HepG2 (cell line): ENCODE data around the gene MYH9.

ENCODE experiments used
- EEA1 ChIP-seq: sonication (generic); formaldehyde crosslinking; IDR thresholded peaks from 2 replicates; pipeline ENCODE4 v1.5.1; 2020; ENCODE audit warnings: mild to moderate bottlenecking, missing genetic modification reagents, borderline replicate concordance
- MAFK ChIP-seq, 2 experiments: IDR thresholded peaks in 1 of 2; conservative IDR thresholded peaks in 1 of 2; 2 replicates each; pipeline ENCODE4 v1.6.1; 2011; ENCODE audit warnings: improper control_type of control experiment in 2 of 2, low read length in 2 of 2
- NFE2L1 ChIP-seq: sonication (generic); formaldehyde crosslinking; IDR thresholded peaks from 2 replicates; pipeline ENCODE4 v1.4.0; 2020; ENCODE audit warnings: missing genetic modification reagents, mild to moderate bottlenecking, borderline replicate concordance
- POLR2A ChIP-seq, 2 experiments: IDR thresholded peaks; 2 replicates each; pipeline ENCODE4 v1.6.1; 2011; ENCODE audit warnings: low read depth in 2 of 2, low read length in 2 of 2, mild to moderate bottlenecking in 1 of 2, moderate library complexity in 1 of 2; ENCODE audit not compliant: insufficient read depth in 1 of 2
- POLR2AphosphoS5 ChIP-seq: IDR thresholded peaks from 2 replicates; pipeline ENCODE4 v1.6.1; 2012; ENCODE audit warnings: low read depth, low read length
- SUZ12 ChIP-seq: fragments of 150-350 bp; IDR thresholded peaks from 2 replicates; pipeline ENCODE4 v1.6.1; 2014; ENCODE audit warnings: low read depth, low read length
- TF ChIP-seq, protein P1 (sequence below): sonication (generic); formaldehyde crosslinking; IDR thresholded peaks from 2 replicates; pipeline ENCODE4 v1.5.0; 2020; ENCODE audit warnings: mild to moderate bottlenecking, missing genetic modification reagents

DNA sequence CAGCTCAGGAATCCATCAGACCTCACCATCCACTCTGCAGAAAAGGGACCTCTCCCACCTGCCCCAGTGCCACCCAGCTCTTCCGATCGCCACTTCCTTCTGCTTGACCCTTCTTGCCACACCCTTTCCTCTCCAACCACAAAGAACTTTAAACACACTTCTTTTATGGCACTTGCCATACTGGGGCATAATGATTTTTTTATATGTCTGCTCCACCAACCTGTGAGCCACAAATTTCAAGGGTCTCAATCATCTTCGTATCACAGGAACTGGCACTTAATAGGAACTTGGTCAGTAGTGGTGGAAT is 11.7 kb upstream of the MYH9 start:
- TF ChIP-seq NFE2L1 (CRISPR knock-in tag) (no peak), EEA1 (CRISPR knock-in tag) (no peak), SUZ12 (no peak), MAFK (conservative IDR thresholded peaks at IDR 0.05 in 1 of 2, IDR thresholded peaks at IDR 0.05 in 1 of 2; ENCODE audit: low read length in 2 of 2) (no peak), POLR2A (IDR thresholded peaks at IDR 0.05; ENCODE audit: insufficient read depth in 1 of 2, low read depth in 2 of 2, low read length in 2 of 2) (no peak), POLR2AphosphoS5 (no peak)
- TF ChIP-seq, protein P1, sequence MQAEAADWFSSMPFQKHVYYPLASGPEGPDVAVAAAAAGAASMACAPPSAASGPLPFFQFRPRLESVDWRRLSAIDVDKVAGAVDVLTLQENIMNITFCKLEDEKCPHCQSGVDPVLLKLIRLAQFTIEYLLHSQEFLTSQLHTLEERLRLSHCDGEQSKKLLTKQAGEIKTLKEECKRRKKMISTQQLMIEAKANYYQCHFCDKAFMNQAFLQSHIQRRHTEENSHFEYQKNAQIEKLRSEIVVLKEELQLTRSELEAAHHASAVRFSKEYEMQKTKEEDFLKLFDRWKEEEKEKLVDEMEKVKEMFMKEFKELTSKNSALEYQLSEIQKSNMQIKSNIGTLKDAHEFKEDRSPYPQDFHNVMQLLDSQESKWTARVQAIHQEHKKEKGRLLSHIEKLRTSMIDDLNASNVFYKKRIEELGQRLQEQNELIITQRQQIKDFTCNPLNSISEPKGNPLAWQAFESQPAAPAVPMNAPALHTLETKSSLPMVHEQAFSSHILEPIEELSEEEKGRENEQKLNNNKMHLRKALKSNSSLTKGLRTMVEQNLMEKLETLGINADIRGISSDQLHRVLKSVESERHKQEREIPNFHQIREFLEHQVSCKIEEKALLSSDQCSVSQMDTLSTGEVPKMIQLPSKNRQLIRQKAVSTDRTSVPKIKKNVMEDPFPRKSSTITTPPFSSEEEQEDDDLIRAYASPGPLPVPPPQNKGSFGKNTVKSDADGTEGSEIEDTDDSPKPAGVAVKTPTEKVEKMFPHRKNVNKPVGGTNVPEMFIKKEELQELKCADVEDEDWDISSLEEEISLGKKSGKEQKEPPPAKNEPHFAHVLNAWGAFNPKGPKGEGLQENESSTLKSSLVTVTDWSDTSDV (CRISPR knock-in tag): no peak
